HCT116 (cell line): ENCODE measurements around the gene HSP90AA1. TPM values are rescaled to one million over a fixed set of nuclear protein-coding genes. Genes with fewer than 3 reads are reported as not detected.
A peak's percentile ranks its signal among the peaks of the same experiment; 100 is the strongest.

ENCODE experiments used
- ATAC-seq: fragments of 200-7000 bp; cut with Tn5 transposase; 2 replicates; pipeline ENCODE4 v1.9.1; 2020; ENCODE audit warnings: mild to moderate bottlenecking, moderate library complexity
- BruUV-seq: library from RNA; stranded (reverse); fragments of 400-500 nt; replicated peaks from 2 replicates; lab custom pipeline; 2021; lab: Mats Ljungman, UMichigan
- CTCF ChIA-PET: fragments of 300-600 bp; sonication (Branson Sonifier 250); formaldehyde crosslinking; loops from one replicate; lab custom pipeline; 2021; ENCODE audit warnings: antibody characterized with exemption; lab: Charles Lee
- POLR2A ChIA-PET: fragments of 300-600, 350-600 bp; sonication (Branson Sonifier 250); formaldehyde crosslinking; loops from one replicate; lab custom pipeline; 2021; ENCODE audit warnings: antibody characterized with exemption; lab: Charles Lee
- RAD21 ChIA-PET, 2 experiments: fragments of 300-600 bp; sonication (Branson Sonifier 250); formaldehyde crosslinking; loops; one replicate each; lab custom pipeline; 2023; ENCODE audit warnings: low total read pairs in 2 of 2; ENCODE audit not compliant: uncharacterized antibody in 2 of 2, unreplicated experiment in 2 of 2, low non-redundant PET in 1 of 2; lab: Charles Lee
- DNase-seq: peaks from one replicate; pipeline ENCODE4 v3.0.0-alpha.2; 2010; ENCODE audit warnings: low read depth, low spot score
- H2AFZ ChIP-seq: fragments of 200-600 bp; shearing (Covaris generic), sonication (generic); 2 replicates; pipeline ENCODE4 v1.6.1; 2017; ENCODE audit warnings: low read depth, mixed run types, mixed read lengths, antibody characterized with exemption, low read length; ENCODE audit not compliant: poor library complexity, severe bottlenecking
- H3K27ac ChIP-seq: 2 replicates; pipeline ENCODE4 v1.5.1; 2012; ENCODE audit warnings: low read depth, low read length
- H3K27me3 ChIP-seq: fragments of 200-600 bp; sonication (generic); 2 replicates; pipeline ENCODE4 v1.6.1; 2016; ENCODE audit warnings: mixed run types, low read length, mixed read lengths; ENCODE audit not compliant: insufficient read depth
- H3K36me3 ChIP-seq, 2 experiments: fragments of 200-500 bp in 1 of 2; fragments of 200-600 bp in 1 of 2; sonication (Bioruptor generic) in 1 of 2; sonication (generic) in 1 of 2; 2 replicates each; pipeline versions ENCODE4 v1.5.1 to v1.6.1; 2014 to 2016; ENCODE audit warnings: low read length in 2 of 2, inconsistent platforms in 1 of 2, mixed read lengths in 1 of 2, mixed run types in 1 of 2; ENCODE audit not compliant: insufficient read depth in 2 of 2, control insufficient read depth in 1 of 2
- H3K4me1 ChIP-seq, 2 experiments: fragments of 200-600 bp in 1 of 2; sonication (generic) in 1 of 2; 2 replicates each; pipeline versions ENCODE4 v1.5.1 to v1.6.1; 2012 to 2017; ENCODE audit warnings: low read length in 2 of 2, inconsistent platforms in 1 of 2, mild to moderate bottlenecking in 1 of 2, mixed read lengths in 1 of 2, mixed run types in 1 of 2, moderate library complexity in 1 of 2; ENCODE audit not compliant: insufficient read depth in 2 of 2, control insufficient read depth in 1 of 2
- H3K4me2 ChIP-seq: fragments of 200-600 bp; sonication (generic); 2 replicates; pipeline ENCODE4 v1.6.1; 2017; ENCODE audit warnings: mixed run types, low read length, mixed read lengths
- H3K4me3 ChIP-seq, 2 experiments: fragments of 200-600 bp in 1 of 2; sonication (generic) in 1 of 2; replicated peaks in 1 of 2; 2 replicates each; pipeline ENCODE4 v1.5.1; 2011 to 2016; ENCODE audit warnings: low read length in 2 of 2, control low read depth in 1 of 2, low read depth in 1 of 2, mild to moderate bottlenecking in 1 of 2, mixed read lengths in 1 of 2, mixed run types in 1 of 2
- H3K79me2 ChIP-seq: fragments of 200-600 bp; sonication (generic); 2 replicates; pipeline ENCODE4 v1.6.1; 2017; ENCODE audit warnings: mild to moderate bottlenecking, mixed run types, low read length, moderate library complexity, mixed read lengths; ENCODE audit not compliant: insufficient read depth
- H3K9ac ChIP-seq: fragments of 200-600 bp; sonication (generic); 2 replicates; pipeline ENCODE4 v1.6.1; 2016; ENCODE audit warnings: low read length, mixed read lengths
- H3K9me2 ChIP-seq: fragments of 200-600 bp; sonication (generic), shearing (Covaris generic); 2 replicates; pipeline ENCODE4 v1.6.1; 2017; ENCODE audit warnings: mixed run types, mild to moderate bottlenecking, moderate library complexity; ENCODE audit not compliant: insufficient read depth
- H3K9me3 ChIP-seq, 2 experiments: fragments of 200-500 bp in 1 of 2; fragments of 200-600 bp in 1 of 2; sonication (Bioruptor generic) in 1 of 2; sonication (generic) in 1 of 2; 2 replicates each; pipeline ENCODE4 v1.6.1; 2014 to 2017; ENCODE audit warnings: low read length in 2 of 2, mixed read lengths in 2 of 2, inconsistent platforms in 1 of 2, low read depth in 1 of 2, mild to moderate bottlenecking in 1 of 2, mixed run types in 1 of 2, moderate library complexity in 1 of 2; ENCODE audit not compliant: control insufficient read depth in 1 of 2, insufficient read depth in 1 of 2
- H4K20me1 ChIP-seq: fragments of 200-600 bp; sonication (generic), shearing (Covaris generic); 2 replicates; pipeline ENCODE4 v1.6.1; 2017; ENCODE audit warnings: mixed run types, mild to moderate bottlenecking, moderate library complexity; ENCODE audit not compliant: insufficient read depth
- CBX3 ChIP-seq: IDR thresholded peaks from 2 replicates; pipeline ENCODE4 v1.6.1; 2012; ENCODE audit warnings: low read depth
- CEBPB ChIP-seq: IDR thresholded peaks from 2 replicates; pipeline ENCODE4 v1.6.1; 2012; ENCODE audit warnings: low read depth
- ELF1 ChIP-seq: IDR thresholded peaks from 2 replicates; pipeline ENCODE4 v1.6.1; 2012; ENCODE audit warnings: low read depth, borderline replicate concordance
- EZH2phosphoT487 ChIP-seq: fragments of 200-600 bp; IDR thresholded peaks from 2 replicates; pipeline ENCODE4 v1.6.1; 2018; ENCODE audit warnings: antibody characterized with exemption, borderline replicate concordance
- FOSL1 ChIP-seq: IDR thresholded peaks from 2 replicates; pipeline ENCODE4 v1.6.1; 2012; ENCODE audit warnings: low read depth
- POLR2A ChIP-seq: IDR thresholded peaks from 2 replicates; pipeline ENCODE4 v1.7.0; 2011; ENCODE audit warnings: borderline replicate concordance; ENCODE audit not compliant: insufficient read depth, insufficient read length; ENCODE audit errors: extremely low read depth
- POLR2AphosphoS5 ChIP-seq: IDR thresholded peaks from 2 replicates; pipeline ENCODE4 v1.6.1; 2011; ENCODE audit warnings: mild to moderate bottlenecking, low read depth, low read length, moderate library complexity
- RAD21 ChIP-seq: IDR thresholded peaks from 2 replicates; pipeline ENCODE4 v1.6.1; 2012; ENCODE audit warnings: low read depth, mild to moderate bottlenecking
- SIN3A ChIP-seq: IDR thresholded peaks from 2 replicates; pipeline ENCODE4 v1.6.1; 2012; ENCODE audit warnings: low read depth
- SP1 ChIP-seq: IDR thresholded peaks from 2 replicates; pipeline ENCODE4 v1.6.1; 2012; ENCODE audit warnings: low read depth
- SRF ChIP-seq: IDR thresholded peaks from 2 replicates; pipeline ENCODE4 v1.6.1; 2012; ENCODE audit warnings: low read depth
- TCF7L2 ChIP-seq: IDR thresholded peaks from 2 replicates; pipeline ENCODE4 v1.7.0; 2011; ENCODE audit warnings: borderline replicate concordance, inconsistent platforms; ENCODE audit not compliant: insufficient read depth, insufficient read length; ENCODE audit errors: extremely low read depth
- YY1 ChIP-seq: IDR thresholded peaks from 2 replicates; pipeline ENCODE4 v1.6.1; 2011; ENCODE audit warnings: low read length, low read depth, moderate library complexity, mild to moderate bottlenecking; ENCODE audit not compliant: insufficient replicate concordance; ENCODE audit errors: extremely low read depth
- ZFX ChIP-seq: fragments of 450-650 bp; IDR thresholded peaks from 2 replicates; pipeline ENCODE4 v1.6.1; 2017
- ZNF274 ChIP-seq: fragments of 200-500 bp; sonication (Bioruptor generic); IDR thresholded peaks from 2 replicates; pipeline ENCODE4 v1.6.1; 2014; ENCODE audit warnings: mild to moderate bottlenecking, low read depth, low read length, inconsistent platforms
- intact Hi-C: fragments of 100-400 bp; cut with micrococcal nuclease; formaldehyde crosslinking; loops from 2 replicates; pipeline ENCODE4 v1.10.0; 2022
- total RNA-seq: library from RNA; stranded (reverse); gene quantifications from one replicate; pipeline ENCODE4 v1.2.1, GENCODE V29; 2021; ENCODE audit not compliant: unreplicated experiment
- TF ChIP-seq, protein P1 (sequence below): IDR thresholded peaks from 2 replicates; pipeline ENCODE4 v1.6.1; 2012; ENCODE audit warnings: low read depth
- TF ChIP-seq, protein P2 (sequence below): IDR thresholded peaks from 2 replicates; pipeline ENCODE4 v1.6.1; 2012
- TF ChIP-seq, protein P3 (sequence below): IDR thresholded peaks from 2 replicates; pipeline ENCODE4 v1.6.1; 2012

Gene HSP90AA1
- total RNA-seq, 1 experiment from 2014 or later = 1,380 TPM

- H2AFZ ChIP-seq = peak overlapping the region; percentile 73
- peak overlapping the region; percentile 70 for H3K27ac ChIP-seq
- H3K9me3 ChIP-seq = peaks cover 0 to 1% of the 10 kb centered on the region in 2 experiments; a peak in 1 of 4 replicates
- peaks cover 12 to 17% of the 10 kb centered on the region in 2 experiments for H3K4me1 ChIP-seq
- no peak for DNase-seq
- ChIA-PET RAD21 (interaction anchor here (1.0 to 1.9 kb wide), 3 partner anchors 18 to 250 kb away, joined by 3 to 10 read pairs (median 4); no protein-coding TSS in a partner anchor), CTCF (interaction anchor here (1.6 to 3.2 kb wide), 3 partner anchors 14 to 33 kb away, joined by 5 to 45 read pairs (median 12); no protein-coding TSS in a partner anchor), POLR2A (interaction anchor here (1.0 to 1.5 kb wide), 3 partner anchors 8 to 33 kb away, joined by 3 to 5 read pairs (median 4); no protein-coding TSS in a partner anchor)
- BruUV-seq = no TSS peak
- H3K9me2 ChIP-seq = no peaks in the 10 kb centered on the region
- H3K9ac ChIP-seq = peak overlapping the region; percentile 47
- ATAC-seq = no peak
- no peaks in the 10 kb centered on the region for H3K36me3 ChIP-seq
- no peaks in the 10 kb centered on the region for H4K20me1 ChIP-seq
- H3K79me2 ChIP-seq = no peaks in the 10 kb centered on the region
- H3K4me2 ChIP-seq = peak overlapping the region; percentile 75
- intact Hi-C loops = loop anchor here (1.0 kb wide), 2 partner anchors 32 to 250 kb away; no protein-coding TSS in a partner anchor
- peak overlapping the region; percentile 6 to 34; a peak in 3 of 4 replicates for H3K4me3 ChIP-seq
- H3K27me3 ChIP-seq = no peaks in the 10 kb centered on the region
- TF ChIP-seq SIN3A (no peak), POLR2AphosphoS5 (no peak), FOSL1 (no peak), POLR2A (no peak), ZFX (no peak), SP1 (no peak), ELF1 (no peak), TCF7L2 (no peak), YY1 (no peak), ZNF274 (no peak), SRF (no peak), CBX3 (no peak), EZH2phosphoT487 (no peak), CEBPB (no peak), RAD21 (no peak)
- TF ChIP-seq, protein P1, sequence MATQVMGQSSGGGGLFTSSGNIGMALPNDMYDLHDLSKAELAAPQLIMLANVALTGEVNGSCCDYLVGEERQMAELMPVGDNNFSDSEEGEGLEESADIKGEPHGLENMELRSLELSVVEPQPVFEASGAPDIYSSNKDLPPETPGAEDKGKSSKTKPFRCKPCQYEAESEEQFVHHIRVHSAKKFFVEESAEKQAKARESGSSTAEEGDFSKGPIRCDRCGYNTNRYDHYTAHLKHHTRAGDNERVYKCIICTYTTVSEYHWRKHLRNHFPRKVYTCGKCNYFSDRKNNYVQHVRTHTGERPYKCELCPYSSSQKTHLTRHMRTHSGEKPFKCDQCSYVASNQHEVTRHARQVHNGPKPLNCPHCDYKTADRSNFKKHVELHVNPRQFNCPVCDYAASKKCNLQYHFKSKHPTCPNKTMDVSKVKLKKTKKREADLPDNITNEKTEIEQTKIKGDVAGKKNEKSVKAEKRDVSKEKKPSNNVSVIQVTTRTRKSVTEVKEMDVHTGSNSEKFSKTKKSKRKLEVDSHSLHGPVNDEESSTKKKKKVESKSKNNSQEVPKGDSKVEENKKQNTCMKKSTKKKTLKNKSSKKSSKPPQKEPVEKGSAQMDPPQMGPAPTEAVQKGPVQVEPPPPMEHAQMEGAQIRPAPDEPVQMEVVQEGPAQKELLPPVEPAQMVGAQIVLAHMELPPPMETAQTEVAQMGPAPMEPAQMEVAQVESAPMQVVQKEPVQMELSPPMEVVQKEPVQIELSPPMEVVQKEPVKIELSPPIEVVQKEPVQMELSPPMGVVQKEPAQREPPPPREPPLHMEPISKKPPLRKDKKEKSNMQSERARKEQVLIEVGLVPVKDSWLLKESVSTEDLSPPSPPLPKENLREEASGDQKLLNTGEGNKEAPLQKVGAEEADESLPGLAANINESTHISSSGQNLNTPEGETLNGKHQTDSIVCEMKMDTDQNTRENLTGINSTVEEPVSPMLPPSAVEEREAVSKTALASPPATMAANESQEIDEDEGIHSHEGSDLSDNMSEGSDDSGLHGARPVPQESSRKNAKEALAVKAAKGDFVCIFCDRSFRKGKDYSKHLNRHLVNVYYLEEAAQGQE = no peak
- TF ChIP-seq, protein P2, sequence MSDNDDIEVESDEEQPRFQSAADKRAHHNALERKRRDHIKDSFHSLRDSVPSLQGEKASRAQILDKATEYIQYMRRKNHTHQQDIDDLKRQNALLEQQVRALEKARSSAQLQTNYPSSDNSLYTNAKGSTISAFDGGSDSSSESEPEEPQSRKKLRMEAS = no peak
- TF ChIP-seq, protein P3, sequence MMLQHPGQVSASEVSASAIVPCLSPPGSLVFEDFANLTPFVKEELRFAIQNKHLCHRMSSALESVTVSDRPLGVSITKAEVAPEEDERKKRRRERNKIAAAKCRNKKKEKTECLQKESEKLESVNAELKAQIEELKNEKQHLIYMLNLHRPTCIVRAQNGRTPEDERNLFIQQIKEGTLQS = no peak
Measured at GRCh38 chr14:102063808-102064429, 22.9 kb downstream of the HSP90AA1 start.
